Smooth muscle cell (in vitro differentiated cells): ENCODE measurements around the gene NLGN1. TPM values are rescaled to one million over a fixed set of nuclear protein-coding genes. Genes with fewer than 3 reads are reported as not detected.

Source experiments
- DNase-seq: peaks from one replicate; lab custom pipeline; 2025; ENCODE audit not compliant: unreplicated experiment; lab: John Stamatoyannopoulos, UW
- H2AFZ ChIP-seq: fragments of 200-600 bp; sonication (generic); 2 replicates; pipeline ENCODE4 v1.6.0; 2016; ENCODE audit warnings: antibody characterized with exemption, low read depth, mild to moderate bottlenecking
- H3F3A ChIP-seq: fragments of 200-600 bp; sonication (generic); 2 replicates; pipeline ENCODE4 v1.6.0; 2017; ENCODE audit warnings: antibody characterized with exemption, low read depth
- H3K27ac ChIP-seq: fragments of 200-600 bp; sonication (generic); 2 replicates; pipeline ENCODE4 v1.5.1; 2016; ENCODE audit warnings: low read depth, mild to moderate bottlenecking
- H3K27me3 ChIP-seq: fragments of 200-600 bp; sonication (generic); 2 replicates; pipeline ENCODE4 v1.6.1; 2016; ENCODE audit warnings: low read depth, mild to moderate bottlenecking
- H3K36me3 ChIP-seq: fragments of 200-600 bp; sonication (generic); 2 replicates; pipeline ENCODE4 v1.5.1; 2016; ENCODE audit warnings: low read depth
- H3K4me1 ChIP-seq: fragments of 200-600 bp; sonication (generic); 2 replicates; pipeline ENCODE4 v1.5.1; 2016; ENCODE audit warnings: low read depth
- H3K4me2 ChIP-seq: fragments of 200-600 bp; sonication (generic); 2 replicates; pipeline ENCODE4 v1.6.0; 2016; ENCODE audit warnings: mild to moderate bottlenecking
- H3K4me3 ChIP-seq: fragments of 200-600 bp; sonication (generic); 2 replicates; pipeline ENCODE4 v1.5.1; 2016; ENCODE audit warnings: mild to moderate bottlenecking
- H3K79me2 ChIP-seq: fragments of 200-600 bp; sonication (generic); 2 replicates; pipeline ENCODE4 v1.6.0; 2016; ENCODE audit warnings: low read depth, mild to moderate bottlenecking
- H3K9ac ChIP-seq: fragments of 200-600 bp; sonication (generic); 2 replicates; pipeline ENCODE4 v1.6.0; 2016; ENCODE audit warnings: low read depth
- H3K9me3 ChIP-seq: fragments of 200-600 bp; sonication (generic); replicated peaks from 2 replicates; pipeline ENCODE4 v1.5.1; 2016; ENCODE audit warnings: low read depth
- H4K20me1 ChIP-seq: fragments of 200-600 bp; sonication (generic); 2 replicates; pipeline ENCODE4 v1.6.0; 2016; ENCODE audit warnings: low read depth
- WGBS: methylation state at CpG from one replicate; pipeline ENCODE4 v1.1.7; 2016; ENCODE audit warnings: low lambda C conversion rate; 5-methylcytosine and 5-hydroxymethylcytosine counted together
- polyA plus RNA-seq: library from polyadenylated mRNA; unstranded; fragments of >200 nt; fragmentation: Nextera tagmentation; extraction: Ambion mirVana; gene quantifications from 2 replicates; pipeline ENCODE4 v1.2.1, GENCODE V29; 2016
- total RNA-seq: library from RNA; depleted of rRNA; stranded (reverse); fragments of >200 nt; gene quantifications from 2 replicates; pipeline ENCODE4 v1.2.3, GENCODE V29; 2014
- TF ChIP-seq, protein P1 (sequence below): fragments of 200-600 bp; sonication (generic); IDR thresholded peaks from 2 replicates; pipeline ENCODE4 v1.5.1; 2017; ENCODE audit warnings: borderline replicate concordance, mild to moderate bottlenecking, antibody characterized with exemption; ENCODE audit not compliant: insufficient read depth, poor library complexity, severe bottlenecking

NLGN1 gene
- total and polyA plus RNA-seq, 2 experiments from 2014 or later = 0.04 TPM; not detected in 1

DNA sequence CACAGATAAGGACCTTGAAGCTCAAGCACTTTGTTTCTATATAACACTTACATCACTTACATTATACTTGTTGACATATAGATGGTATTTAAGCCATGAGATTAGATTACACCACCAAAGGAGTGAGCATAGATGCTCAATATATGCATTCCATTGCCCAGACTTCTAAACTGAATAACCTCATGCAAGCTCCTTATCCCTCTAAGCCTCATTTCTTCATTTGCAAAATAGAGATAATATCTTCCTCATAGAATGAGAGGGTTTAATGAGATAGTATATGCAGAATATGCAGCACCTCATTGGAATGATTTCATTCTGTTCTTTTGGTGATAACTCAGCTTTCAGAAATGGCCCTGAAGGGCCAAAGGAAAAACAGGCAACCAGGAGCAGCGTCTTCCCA, 18.5 kb downstream of the NLGN1 start:
- Histone ChIP-seq H3K4me2 (no peak overlapping the region), H3K4me3 (no peak overlapping the region), H2AFZ (no peak overlapping the region), H3F3A (no peaks in the 10 kb centered on the region), H3K27me3 (no peaks in the 10 kb centered on the region), H3K27ac (no peak overlapping the region), H3K9me3 (no peaks in the 10 kb centered on the region), H3K9ac (no peak overlapping the region), H3K4me1 (no peaks in the 10 kb centered on the region), H3K79me2 (no peaks in the 10 kb centered on the region), H3K36me3 (no peaks in the 10 kb centered on the region), H4K20me1 (no peaks in the 10 kb centered on the region)
- WGBS = 95% methylated on average over 1 of the region's 1 CpG
- no peak for DNase-seq
- TF ChIP-seq, protein P1, sequence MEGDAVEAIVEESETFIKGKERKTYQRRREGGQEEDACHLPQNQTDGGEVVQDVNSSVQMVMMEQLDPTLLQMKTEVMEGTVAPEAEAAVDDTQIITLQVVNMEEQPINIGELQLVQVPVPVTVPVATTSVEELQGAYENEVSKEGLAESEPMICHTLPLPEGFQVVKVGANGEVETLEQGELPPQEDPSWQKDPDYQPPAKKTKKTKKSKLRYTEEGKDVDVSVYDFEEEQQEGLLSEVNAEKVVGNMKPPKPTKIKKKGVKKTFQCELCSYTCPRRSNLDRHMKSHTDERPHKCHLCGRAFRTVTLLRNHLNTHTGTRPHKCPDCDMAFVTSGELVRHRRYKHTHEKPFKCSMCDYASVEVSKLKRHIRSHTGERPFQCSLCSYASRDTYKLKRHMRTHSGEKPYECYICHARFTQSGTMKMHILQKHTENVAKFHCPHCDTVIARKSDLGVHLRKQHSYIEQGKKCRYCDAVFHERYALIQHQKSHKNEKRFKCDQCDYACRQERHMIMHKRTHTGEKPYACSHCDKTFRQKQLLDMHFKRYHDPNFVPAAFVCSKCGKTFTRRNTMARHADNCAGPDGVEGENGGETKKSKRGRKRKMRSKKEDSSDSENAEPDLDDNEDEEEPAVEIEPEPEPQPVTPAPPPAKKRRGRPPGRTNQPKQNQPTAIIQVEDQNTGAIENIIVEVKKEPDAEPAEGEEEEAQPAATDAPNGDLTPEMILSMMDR = no peak

DNA sequence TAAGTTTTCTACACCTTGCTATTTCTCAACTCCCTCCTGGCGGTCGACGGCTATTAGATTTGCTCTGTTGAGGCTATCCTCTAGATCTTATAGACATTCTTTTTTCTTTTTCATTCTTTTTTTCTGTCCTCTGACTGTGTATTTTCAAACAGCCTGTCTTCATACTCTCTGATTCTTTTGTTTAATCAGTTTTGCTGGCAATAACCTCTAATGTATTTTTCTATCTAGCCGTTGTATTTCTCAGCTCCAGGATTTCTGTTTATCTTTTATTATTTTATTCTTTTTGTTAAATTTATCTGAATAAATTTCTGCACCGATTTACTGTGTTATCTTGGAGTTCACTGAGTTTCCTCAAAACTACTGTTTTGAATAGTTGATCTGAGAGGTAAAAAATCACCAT, 31.5 kb downstream of the NLGN1 start:
- Histone ChIP-seq H3K27ac (no peak overlapping the region), H3K4me3 (no peak overlapping the region), H3K36me3 (no peaks in the 10 kb centered on the region), H3K9ac (no peak overlapping the region), H4K20me1 (no peaks in the 10 kb centered on the region), H3K4me1 (no peaks in the 10 kb centered on the region), H3K79me2 (no peaks in the 10 kb centered on the region), H2AFZ (no peak overlapping the region), H3K4me2 (no peak overlapping the region), H3K27me3 (no peaks in the 10 kb centered on the region), H3K9me3 (peaks cover 12% of the 10 kb centered on the region), H3F3A (no peaks in the 10 kb centered on the region)
- 83% methylated on average over 5 of the region's 5 CpGs for WGBS
- DNase-seq = no peak
- TF ChIP-seq, protein P1 = no peak

DNA sequence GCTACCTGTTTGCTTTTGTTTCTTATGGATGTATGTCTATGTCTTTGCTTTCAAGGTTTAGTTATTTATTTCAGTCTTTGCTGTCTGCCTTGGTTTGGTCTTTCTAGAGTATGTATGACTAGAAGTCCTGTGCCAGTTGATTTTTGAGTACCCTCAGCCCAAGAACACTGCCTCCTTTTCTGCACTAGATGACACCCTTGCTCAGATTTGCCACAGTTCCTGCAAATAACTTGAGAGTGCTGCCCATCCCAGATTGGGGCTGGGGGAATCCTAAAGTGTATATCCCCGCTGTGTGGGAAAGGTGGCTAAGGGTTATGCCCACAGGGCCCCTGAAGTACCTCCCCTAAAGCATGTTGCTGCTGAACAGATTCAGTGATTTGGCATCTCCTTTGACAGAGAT, 32.0 kb downstream of the NLGN1 start:
- Histone ChIP-seq H2AFZ (no peak overlapping the region), H3K9me3 (peaks cover 12% of the 10 kb centered on the region), H3K9ac (no peak overlapping the region), H3K4me1 (no peaks in the 10 kb centered on the region), H3K79me2 (no peaks in the 10 kb centered on the region), H3K27me3 (no peaks in the 10 kb centered on the region), H3K4me2 (no peak overlapping the region), H3K36me3 (no peaks in the 10 kb centered on the region), H3F3A (no peaks in the 10 kb centered on the region), H4K20me1 (no peaks in the 10 kb centered on the region), H3K27ac (no peak overlapping the region), H3K4me3 (no peak overlapping the region)
- no peak for DNase-seq
- WGBS = 89% methylated on average over 1 of the region's 1 CpG
- TF ChIP-seq, protein P1 = no peak

DNA sequence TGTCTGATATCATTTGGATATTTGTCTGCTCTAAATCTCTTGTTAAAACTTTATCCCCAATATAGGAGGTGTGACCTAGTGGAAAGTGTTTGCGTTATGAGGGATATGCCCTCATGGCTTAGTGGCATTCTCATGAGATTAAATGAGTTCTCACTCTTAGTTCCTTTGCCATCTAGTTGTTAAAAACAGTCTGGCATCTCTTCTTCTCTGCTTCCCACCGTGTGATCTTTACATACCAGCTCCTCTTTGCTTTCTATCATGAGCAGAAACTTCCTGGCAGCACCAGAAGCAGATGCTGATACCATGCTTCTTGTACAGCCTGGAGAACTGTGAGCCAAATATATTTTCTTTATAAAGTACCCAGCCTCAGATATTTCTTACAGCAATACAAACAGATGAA, 33.0 kb downstream of the NLGN1 start:
- no peaks in the 10 kb centered on the region for H3F3A ChIP-seq
- no peak overlapping the region for H3K4me2 ChIP-seq
- no peaks in the 10 kb centered on the region for H3K79me2 ChIP-seq
- peaks cover 12% of the 10 kb centered on the region for H3K9me3 ChIP-seq
- no peak overlapping the region for H3K27ac ChIP-seq
- WGBS = 72% methylated on average over 2 of the region's 2 CpGs
- H2AFZ ChIP-seq = no peak overlapping the region
- no peaks in the 10 kb centered on the region for H3K27me3 ChIP-seq
- no peak overlapping the region for H3K9ac ChIP-seq
- H3K4me1 ChIP-seq = no peaks in the 10 kb centered on the region
- TF ChIP-seq, protein P1 = no peak
- DNase-seq = no peak
- H3K36me3 ChIP-seq = no peaks in the 10 kb centered on the region
- H4K20me1 ChIP-seq = no peaks in the 10 kb centered on the region
- no peak overlapping the region for H3K4me3 ChIP-seq
